K562 (cell line): Measurements from ENCODE around the gene AASS. TPM values are rescaled to one million over a fixed set of nuclear protein-coding genes. Genes with fewer than 3 reads are reported as not detected.

ENCODE experiments used
- ATAC-seq: fragments of 200-7000 bp; cut with Tn5 transposase; 3 replicates; pipeline ENCODE4 v1.9.1; 2020; ENCODE audit warnings: moderate library complexity
- BruUV-seq: library from RNA; stranded (reverse); fragments of 400-500 nt; replicated peaks from 2 replicates; lab custom pipeline; 2021; lab: Mats Ljungman, UMichigan
- CTCF ChIA-PET: fragments of 300-600 bp; formaldehyde crosslinking; extraction: SDS; loops from one replicate; lab custom pipeline; 2021; ENCODE audit warnings: low intra/inter-chr PET ratio; lab: Yijun Ruan, JAX
- POLR2A ChIA-PET: fragments of 300-600, 350-650 bp; sonication (Branson Sonifier 250); formaldehyde crosslinking; extraction: SDS; loops from one replicate; lab custom pipeline; 2021; ENCODE audit warnings: antibody characterized with exemption, inconsistent platforms; lab: Yijun Ruan, JAX
- DNase-seq, 4 experiments: peaks; one replicate each; pipeline versions ENCODE4 v3.0.0 to v3.0.0-alpha.2; 2011 to 2018; ENCODE audit warnings: low spot score in 3 of 4, mixed read lengths in 3 of 4; ENCODE audit errors: extremely low read depth in 1 of 4
- FAIRE-seq: peaks from 2 replicates; lab custom pipeline; 2011; peaks lifted over from hg19 to GRCh38; lab: Jason Lieb, UNC
- H2AFZ ChIP-seq: 2 replicates; pipeline ENCODE4 v1.6.0; 2011; ENCODE audit warnings: low read depth, low read length, control low read depth, inconsistent platforms
- H3K27ac ChIP-seq: fragments of 200-600 bp; 3 replicates; pipeline ENCODE4 v1.8.0; 2011; ENCODE audit warnings: low read depth, mild to moderate bottlenecking, control low read depth, inconsistent platforms, low read length, moderate library complexity, mixed read lengths; ENCODE audit errors: extremely low read depth
- H3K27me3 ChIP-seq, 2 experiments: fragments of 300-600 bp in 1 of 2; 2 replicates in 1 of 2; 3 replicates in 1 of 2; pipeline versions ENCODE4 v1.6.0 to v1.8.0; 2011; ENCODE audit warnings: inconsistent platforms in 2 of 2, low read length in 2 of 2, mild to moderate bottlenecking in 1 of 2, mixed read lengths in 1 of 2, moderate library complexity in 1 of 2; ENCODE audit not compliant: control insufficient read depth in 2 of 2, insufficient read depth in 2 of 2
- H3K36me3 ChIP-seq: fragments of 300-600 bp; 3 replicates; pipeline ENCODE4 v1.8.0; 2011; ENCODE audit warnings: mild to moderate bottlenecking, low read length, inconsistent platforms; ENCODE audit not compliant: control insufficient read depth, insufficient read depth
- H3K4me1 ChIP-seq, 2 experiments: fragments of 200-600 bp in 1 of 2; replicated peaks in 1 of 2; 2 replicates in 1 of 2; 3 replicates in 1 of 2; pipeline versions ENCODE4 v1.5.1 to v1.8.0; 2011; ENCODE audit warnings: inconsistent platforms in 2 of 2, low read length in 2 of 2, mild to moderate bottlenecking in 1 of 2, mixed read lengths in 1 of 2, moderate library complexity in 1 of 2; ENCODE audit not compliant: control insufficient read depth in 2 of 2, insufficient read depth in 2 of 2
- H3K4me2 ChIP-seq: 2 replicates; pipeline ENCODE4 v1.6.1; 2011; ENCODE audit warnings: low read length, control low read depth, inconsistent platforms, mixed read lengths; ENCODE audit not compliant: insufficient read depth
- H3K4me3 ChIP-seq: fragments of 200-600 bp; sonication (generic), shearing (Covaris generic); 2 replicates; pipeline ENCODE4 v1.5.1; 2016; ENCODE audit warnings: control low read depth, inconsistent platforms
- H3K79me2 ChIP-seq: fragments of 200-600 bp; 3 replicates; pipeline ENCODE4 v1.8.0; 2011; ENCODE audit warnings: low read length, inconsistent platforms; ENCODE audit not compliant: control insufficient read depth, insufficient read depth
- H3K9ac ChIP-seq, 2 experiments: 2 replicates each; pipeline versions ENCODE4 v1.6.0 to v1.6.1; 2011; ENCODE audit warnings: low read depth in 2 of 2, low read length in 2 of 2, control low read depth in 1 of 2, inconsistent platforms in 1 of 2, mild to moderate bottlenecking in 1 of 2, mixed read lengths in 1 of 2; ENCODE audit not compliant: insufficient read depth in 1 of 2
- H3K9me1 ChIP-seq: one replicate; pipeline ENCODE4 v1.6.0; 2011; ENCODE audit warnings: inconsistent platforms, mild to moderate bottlenecking, low read length, moderate library complexity; ENCODE audit not compliant: control insufficient read depth, insufficient read depth
- H3K9me3 ChIP-seq: replicated peaks from 2 replicates; pipeline ENCODE4 v1.5.1; 2011; ENCODE audit warnings: low read depth, low read length, inconsistent platforms; ENCODE audit not compliant: control insufficient read depth, insufficient read depth
- H4K20me1 ChIP-seq: replicated peaks from 2 replicates; pipeline ENCODE4 v1.6.1; 2011; ENCODE audit warnings: low read length, inconsistent platforms, mixed read lengths; ENCODE audit not compliant: control insufficient read depth, insufficient read depth
- ARNT ChIP-seq, 2 experiments: fragments of 450-650 bp; IDR thresholded peaks; 2 replicates each; pipeline ENCODE4 v1.6.1; 2016; ENCODE audit warnings: mild to moderate bottlenecking in 1 of 2
- ASH1L ChIP-seq: fragments of 450-650 bp; IDR thresholded peaks from 2 replicates; pipeline ENCODE4 v1.6.1; 2018; ENCODE audit warnings: borderline replicate concordance, mild to moderate bottlenecking, low read depth; ENCODE audit not compliant: partially characterized antibody
- ELF2 ChIP-seq: fragments of 250-450 bp; sonication (Bioruptor Pico); IDR thresholded peaks from 2 replicates; pipeline ENCODE4 v1.5.0; 2021; ENCODE audit warnings: mild to moderate bottlenecking
- FOS ChIP-seq: IDR thresholded peaks from 3 replicates; pipeline ENCODE4 v1.6.1; 2011; ENCODE audit not compliant: insufficient read length; ENCODE audit errors: extremely low read depth
- FOXA1 ChIP-seq: fragments of 450-650 bp; IDR thresholded peaks from 2 replicates; pipeline ENCODE4 v1.6.1; 2016; ENCODE audit warnings: mild to moderate bottlenecking, borderline replicate concordance
- HNRNPH1 ChIP-seq: fragments of 200-400 bp; formaldehyde crosslinking; optimal IDR thresholded peaks from 2 replicates; pipeline ENCODE3; 2017; ENCODE audit warnings: low read depth, mild to moderate bottlenecking, low read length, moderate library complexity
- IFI16 ChIP-seq: fragments of 250-450 bp; sonication (Bioruptor Pico); IDR thresholded peaks from 2 replicates; pipeline ENCODE4 v2.1.2; 2022; ENCODE audit warnings: mild to moderate bottlenecking, inconsistent platforms
- PHF8 ChIP-seq: fragments of 200-600 bp; sonication (generic); IDR thresholded peaks from 2 replicates; pipeline ENCODE4 v1.6.1; 2012; ENCODE audit warnings: mixed run types, mild to moderate bottlenecking, inconsistent platforms, low read length, moderate library complexity, borderline replicate concordance
- TFAM ChIP-seq: fragments of 250-450 bp; sonication (Bioruptor Pico); conservative IDR thresholded peaks from 2 replicates; pipeline ENCODE4 v1.5.0; 2021; ENCODE audit warnings: mild to moderate bottlenecking, moderate library complexity
- ZBED1 ChIP-seq: IDR thresholded peaks from 2 replicates; pipeline ENCODE4 v1.6.1; 2014
- ZC3H4 ChIP-seq: sonication (generic); formaldehyde crosslinking; IDR thresholded peaks from 2 replicates; pipeline ENCODE4 v1.9.0; 2021; ENCODE audit warnings: missing genetic modification reagents, borderline replicate concordance
- ZC3H8 ChIP-seq: fragments of 450-650 bp; IDR thresholded peaks from 2 replicates; pipeline ENCODE4 v1.6.1; 2017
- ZNF232 ChIP-seq: sonication (generic); formaldehyde crosslinking; IDR thresholded peaks from 2 replicates; pipeline ENCODE4 v1.8.0; 2022; ENCODE audit warnings: mild to moderate bottlenecking, missing genetic modification reagents
- ZNF253 ChIP-seq: fragments of 250-450 bp; sonication (Bioruptor Pico); conservative IDR thresholded peaks from 2 replicates; pipeline ENCODE4 v1.6.1; 2021; ENCODE audit warnings: mild to moderate bottlenecking
- WGBS: fragments of 100-300 bp; shearing (Covaris generic); methylation state at CpG from one replicate; pipeline ENCODE4 v1.1.6; 2016; ENCODE audit warnings: low coverage, mixed read lengths; ENCODE audit not compliant: insufficient coverage; ENCODE audit errors: missing lambda C conversion rate; 5-methylcytosine and 5-hydroxymethylcytosine counted together
- in situ Hi-C: fragments of 300-500 bp; cut with MboI; formaldehyde crosslinking; loops from 4 replicates; pipeline ENCODE4 v1.15.0; 2018; ENCODE audit warnings: inconsistent platforms, mixed read lengths
- intact Hi-C: fragments of 100-400 bp; cut with micrococcal nuclease; formaldehyde crosslinking; loops from 2 replicates; pipeline ENCODE4 v1.14.2; 2022
- polyA plus RNA-seq, 8 experiments: library from polyadenylated mRNA; depleted of rRNA in 4 of 8; stranded (reverse) in 5 of 8; unstranded in 3 of 8; fragments of >200 nt; fragmentation: Nextera tagmentation in 2 of 8; fragmentation: Illumina TruSeq in 1 of 8; extraction: Ambion mirVana in 2 of 8; extraction: Trizol in 1 of 8; gene quantifications; 2 replicates each; pipeline versions ENCODE4 v1.2.1 to v1.2.3, GENCODE V29; 2011 to 2014; ENCODE audit warnings: inconsistent platforms in 1 of 8, missing spikeins in 1 of 8
- total RNA-seq, 7 experiments: library from RNA; depleted of rRNA in 6 of 7; stranded (reverse); fragments of >200 nt in 6 of 7; fragmentation: Illumina TruSeq in 2 of 7; extraction: Trizol in 2 of 7; gene quantifications; 2 replicates each; pipeline versions ENCODE4 v1.2.1 to v1.2.3, GENCODE V29; 2011 to 2021; ENCODE audit warnings: low replicate concordance in 1 of 7
- TF ChIP-seq, protein P1 (sequence below): sonication (generic); formaldehyde crosslinking; IDR thresholded peaks from 2 replicates; pipeline ENCODE4 v1.8.0; 2023; ENCODE audit warnings: mild to moderate bottlenecking, missing genetic modification reagents
- TF ChIP-seq, protein P2 (sequence below): fragments of 200-400 bp; formaldehyde crosslinking; IDR thresholded peaks from 2 replicates; pipeline ENCODE4 v1.6.1; 2017; ENCODE audit warnings: mild to moderate bottlenecking, low read depth, low read length, moderate library complexity
- TF ChIP-seq, protein P3 (sequence below): fragments of 450-650 bp; IDR thresholded peaks from 2 replicates; pipeline ENCODE4 v1.6.1; 2016

AASS gene
- total and polyA plus RNA-seq, 9 of the 15 experiments (the other 6 are each of a cell fraction or from before 2014, with no cell fraction given) = 0.04 to 0.38 (median 0.07) TPM; not detected in 6

GRCh38 chr7:122068046-122068445 is 76.0 kb downstream of the AASS start:
- POLR2A ChIA-PET = no interaction called here
- intact Hi-C loops = no loop called here
- no peak overlapping the region for H3K9ac ChIP-seq
- no peaks in the 10 kb centered on the region for H3K36me3 ChIP-seq
- no peaks in the 10 kb centered on the region for H4K20me1 ChIP-seq
- no peak for ATAC-seq
- H3K9me1 ChIP-seq = no peaks in the 10 kb centered on the region
- no peak overlapping the region for H3K4me2 ChIP-seq
- no peaks in the 10 kb centered on the region for H3K4me1 ChIP-seq
- no peak for DNase-seq
- H3K9me3 ChIP-seq = no peaks in the 10 kb centered on the region
- no peaks in the 10 kb centered on the region for H3K79me2 ChIP-seq
- H3K27ac ChIP-seq = no peak overlapping the region
- no peak overlapping the region for H3K4me3 ChIP-seq
- FAIRE-seq = no peak
- no TSS peak for BruUV-seq
- in situ Hi-C loops = no loop called here
- no peak for TF ChIP-seq ZNF253 (CRISPR knock-in tag)
- TF ChIP-seq, protein P1, sequence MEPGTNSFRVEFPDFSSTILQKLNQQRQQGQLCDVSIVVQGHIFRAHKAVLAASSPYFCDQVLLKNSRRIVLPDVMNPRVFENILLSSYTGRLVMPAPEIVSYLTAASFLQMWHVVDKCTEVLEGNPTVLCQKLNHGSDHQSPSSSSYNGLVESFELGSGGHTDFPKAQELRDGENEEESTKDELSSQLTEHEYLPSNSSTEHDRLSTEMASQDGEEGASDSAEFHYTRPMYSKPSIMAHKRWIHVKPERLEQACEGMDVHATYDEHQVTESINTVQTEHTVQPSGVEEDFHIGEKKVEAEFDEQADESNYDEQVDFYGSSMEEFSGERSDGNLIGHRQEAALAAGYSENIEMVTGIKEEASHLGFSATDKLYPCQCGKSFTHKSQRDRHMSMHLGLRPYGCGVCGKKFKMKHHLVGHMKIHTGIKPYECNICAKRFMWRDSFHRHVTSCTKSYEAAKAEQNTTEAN (CRISPR knock-in tag) = no peak
- no peak for TF ChIP-seq ARNT (IDR thresholded peaks at IDR 0.05)
- no peak for TF ChIP-seq TFAM
- TF ChIP-seq PHF8 = no peak
- no peak for TF ChIP-seq FOXA1
- no peak for TF ChIP-seq ZNF232 (CRISPR knock-in tag)
- no peak for TF ChIP-seq FOS
- TF ChIP-seq, protein P2, sequence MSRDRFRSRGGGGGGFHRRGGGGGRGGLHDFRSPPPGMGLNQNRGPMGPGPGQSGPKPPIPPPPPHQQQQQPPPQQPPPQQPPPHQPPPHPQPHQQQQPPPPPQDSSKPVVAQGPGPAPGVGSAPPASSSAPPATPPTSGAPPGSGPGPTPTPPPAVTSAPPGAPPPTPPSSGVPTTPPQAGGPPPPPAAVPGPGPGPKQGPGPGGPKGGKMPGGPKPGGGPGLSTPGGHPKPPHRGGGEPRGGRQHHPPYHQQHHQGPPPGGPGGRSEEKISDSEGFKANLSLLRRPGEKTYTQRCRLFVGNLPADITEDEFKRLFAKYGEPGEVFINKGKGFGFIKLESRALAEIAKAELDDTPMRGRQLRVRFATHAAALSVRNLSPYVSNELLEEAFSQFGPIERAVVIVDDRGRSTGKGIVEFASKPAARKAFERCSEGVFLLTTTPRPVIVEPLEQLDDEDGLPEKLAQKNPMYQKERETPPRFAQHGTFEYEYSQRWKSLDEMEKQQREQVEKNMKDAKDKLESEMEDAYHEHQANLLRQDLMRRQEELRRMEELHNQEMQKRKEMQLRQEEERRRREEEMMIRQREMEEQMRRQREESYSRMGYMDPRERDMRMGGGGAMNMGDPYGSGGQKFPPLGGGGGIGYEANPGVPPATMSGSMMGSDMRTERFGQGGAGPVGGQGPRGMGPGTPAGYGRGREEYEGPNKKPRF = no peak
- no peak for TF ChIP-seq ZC3H4 (CRISPR knock-in tag)
- no peak for TF ChIP-seq ASH1L
- no peak for TF ChIP-seq ELF2 (CRISPR knock-in tag)
- TF ChIP-seq IFI16 (CRISPR knock-in tag) = no peak
- no peak for TF ChIP-seq ZC3H8
- TF ChIP-seq, protein P3, sequence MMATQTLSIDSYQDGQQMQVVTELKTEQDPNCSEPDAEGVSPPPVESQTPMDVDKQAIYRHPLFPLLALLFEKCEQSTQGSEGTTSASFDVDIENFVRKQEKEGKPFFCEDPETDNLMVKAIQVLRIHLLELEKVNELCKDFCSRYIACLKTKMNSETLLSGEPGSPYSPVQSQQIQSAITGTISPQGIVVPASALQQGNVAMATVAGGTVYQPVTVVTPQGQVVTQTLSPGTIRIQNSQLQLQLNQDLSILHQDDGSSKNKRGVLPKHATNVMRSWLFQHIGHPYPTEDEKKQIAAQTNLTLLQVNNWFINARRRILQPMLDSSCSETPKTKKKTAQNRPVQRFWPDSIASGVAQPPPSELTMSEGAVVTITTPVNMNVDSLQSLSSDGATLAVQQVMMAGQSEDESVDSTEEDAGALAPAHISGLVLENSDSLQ = no peak
- TF ChIP-seq ZBED1 = no peak
- no peak for TF ChIP-seq HNRNPH1
- TF ChIP-seq, all 486 proteins: peak for 0
- CTCF ChIA-PET = no interaction called here
- Histone ChIP-seq H2AFZ (no peak overlapping the region), H3K27me3 (no peaks in the 10 kb centered on the region)
- WGBS = 0% methylated on average over 1 of the region's 1 CpG
